GM19463 (cell line): ENCODE results near the gene EMC8.
A peak's percentile ranks its signal among the peaks of the same experiment; 100 is the strongest.
"Not testable (repeated sequence)": the region's sequence is repeated elsewhere in the genome, so short reads cannot be mapped to it uniquely, and the experiment has no call there.

Source experiments
- ATAC-seq: cut with Tn5 transposase; IDR thresholded peaks from one replicate; pipeline ENCODE4 v1.9.1; 2021; ENCODE audit warnings: mild to moderate bottlenecking, moderate library complexity; ENCODE audit not compliant: unreplicated experiment

Gene EMC8

DNA sequence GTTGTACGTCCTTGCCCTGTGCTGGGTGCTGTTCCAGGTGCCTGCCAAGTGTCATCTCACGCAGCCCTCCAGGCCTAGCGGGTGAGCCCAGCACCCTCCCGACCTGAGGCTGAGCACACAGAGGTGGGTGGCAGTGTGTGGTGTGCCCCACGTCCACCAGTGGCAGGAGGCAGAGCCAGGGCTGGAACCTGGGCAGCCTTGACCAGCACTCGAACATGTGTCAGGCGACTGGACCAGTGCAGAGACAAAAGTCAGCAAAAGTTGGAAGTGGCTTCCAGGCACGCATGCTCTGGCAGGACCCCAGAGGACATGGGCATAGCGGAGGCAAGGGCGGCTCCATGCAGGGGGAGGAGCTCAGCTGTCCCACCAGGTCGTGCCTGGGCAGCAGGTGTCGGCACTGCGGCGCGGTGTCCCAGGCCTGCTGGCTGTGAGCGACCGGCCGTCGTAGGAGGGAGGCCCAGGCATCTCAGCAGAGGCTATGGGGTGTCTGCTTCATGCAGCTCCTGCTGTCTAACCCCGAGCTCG is 35.9 kb upstream of the EMC8 start:
- no peak for ATAC-seq

DNA sequence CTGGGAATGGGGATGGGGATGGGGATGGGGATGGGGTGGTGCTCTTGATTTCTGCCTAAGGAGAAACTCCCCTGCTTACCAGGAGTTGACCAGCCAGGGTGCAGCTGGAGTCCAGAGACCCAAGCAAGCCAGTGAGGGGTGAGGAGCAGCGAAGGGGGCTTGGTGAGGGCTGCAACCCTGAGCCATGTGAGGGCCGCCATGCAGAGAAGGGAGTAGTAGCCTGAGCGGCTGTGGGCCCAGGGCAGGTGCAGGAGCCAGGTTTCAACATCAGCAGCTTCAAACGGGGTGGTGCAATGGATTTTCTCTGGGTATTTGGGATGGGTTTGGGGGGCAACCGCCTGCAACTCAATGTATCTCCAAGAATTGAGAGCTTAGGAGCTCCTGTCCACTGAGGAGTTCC is 35.4 kb upstream of the EMC8 start:
- no peak for ATAC-seq

DNA sequence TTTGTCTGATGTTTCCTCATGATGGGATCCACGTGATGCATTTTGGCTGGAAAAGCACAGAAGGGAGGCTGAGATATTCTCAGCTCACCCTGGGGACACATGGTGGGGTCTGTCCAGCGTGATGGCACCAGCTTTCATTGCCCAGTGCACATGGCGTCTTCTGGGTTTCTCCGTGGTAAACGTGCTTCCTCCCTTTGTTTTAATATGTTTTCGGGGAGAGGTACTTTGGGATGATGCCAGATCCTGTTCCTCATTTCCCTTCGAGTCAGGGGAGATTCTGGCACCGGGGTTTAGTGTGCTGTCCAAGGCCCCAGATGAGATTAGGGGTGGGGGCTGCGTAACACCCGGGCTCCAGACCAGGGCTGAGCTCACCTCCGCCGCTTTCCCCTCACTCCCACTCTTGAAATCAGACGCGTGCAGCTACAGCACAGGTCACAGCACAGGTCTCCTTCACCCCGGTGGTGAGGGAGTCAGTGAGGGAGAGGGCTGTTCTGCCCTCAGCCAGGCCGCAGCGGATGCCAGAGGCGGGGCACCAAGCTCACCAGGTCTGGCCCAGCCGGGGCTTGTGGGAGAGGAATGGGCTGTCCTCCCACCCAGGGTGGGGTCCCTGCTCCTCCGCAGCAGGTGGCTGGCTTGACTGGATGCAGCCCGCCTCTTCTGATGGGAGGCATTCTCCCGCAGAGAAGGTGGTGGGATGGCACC is 34.0 kb upstream of the EMC8 start:
- ATAC-seq = no peak

DNA sequence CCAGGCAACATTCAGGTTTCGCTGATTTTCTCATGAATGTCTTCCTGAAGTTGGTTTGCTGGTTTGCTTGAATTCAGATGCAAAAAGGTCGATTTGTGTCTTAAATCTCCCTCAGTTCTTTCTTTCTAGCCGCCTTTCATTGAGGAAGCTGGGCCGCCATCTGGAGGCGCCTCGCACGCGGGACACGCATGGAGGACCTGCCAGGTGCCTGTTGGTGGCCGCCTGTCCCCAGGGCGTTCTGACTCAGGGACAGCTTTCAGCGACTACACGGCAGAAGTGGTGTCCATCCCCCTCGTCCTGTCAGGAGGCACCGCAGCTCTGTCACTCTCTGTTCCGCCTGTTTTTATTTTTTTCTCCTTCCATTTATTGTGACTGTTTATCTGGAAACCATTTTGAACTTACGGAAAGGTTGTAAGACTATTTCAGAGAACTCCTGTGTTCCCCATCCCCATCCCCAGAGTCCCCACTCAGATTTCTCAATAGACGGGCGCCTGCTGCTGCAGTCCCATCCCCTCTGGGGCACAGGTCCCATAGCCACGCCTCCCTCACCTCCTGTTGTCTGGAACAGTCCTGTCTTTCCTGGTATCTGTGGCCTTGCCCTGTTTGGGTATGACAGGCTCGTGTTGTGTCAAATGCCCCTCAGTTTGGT is 33.4 kb upstream of the EMC8 start:
- no peak for ATAC-seq

DNA sequence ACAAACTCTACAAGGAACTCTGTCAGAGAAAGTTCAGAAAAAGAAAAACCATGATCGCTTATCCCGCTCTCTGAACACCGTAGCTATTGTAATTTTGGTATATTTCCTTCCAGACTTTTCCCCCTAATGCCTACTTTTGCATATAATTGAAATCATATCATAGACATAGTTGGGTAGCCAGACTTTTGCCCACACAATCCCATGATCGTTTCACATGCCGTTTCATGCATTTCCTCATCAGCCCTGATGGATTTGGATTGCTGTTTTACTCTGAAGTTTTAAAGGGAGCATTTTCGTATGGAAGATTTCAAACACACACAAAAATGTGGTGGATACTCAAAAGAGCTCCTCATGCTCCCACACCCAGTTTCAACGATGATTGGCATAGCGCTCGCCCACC is 31.5 kb upstream of the EMC8 start:
- ATAC-seq = no peak

DNA sequence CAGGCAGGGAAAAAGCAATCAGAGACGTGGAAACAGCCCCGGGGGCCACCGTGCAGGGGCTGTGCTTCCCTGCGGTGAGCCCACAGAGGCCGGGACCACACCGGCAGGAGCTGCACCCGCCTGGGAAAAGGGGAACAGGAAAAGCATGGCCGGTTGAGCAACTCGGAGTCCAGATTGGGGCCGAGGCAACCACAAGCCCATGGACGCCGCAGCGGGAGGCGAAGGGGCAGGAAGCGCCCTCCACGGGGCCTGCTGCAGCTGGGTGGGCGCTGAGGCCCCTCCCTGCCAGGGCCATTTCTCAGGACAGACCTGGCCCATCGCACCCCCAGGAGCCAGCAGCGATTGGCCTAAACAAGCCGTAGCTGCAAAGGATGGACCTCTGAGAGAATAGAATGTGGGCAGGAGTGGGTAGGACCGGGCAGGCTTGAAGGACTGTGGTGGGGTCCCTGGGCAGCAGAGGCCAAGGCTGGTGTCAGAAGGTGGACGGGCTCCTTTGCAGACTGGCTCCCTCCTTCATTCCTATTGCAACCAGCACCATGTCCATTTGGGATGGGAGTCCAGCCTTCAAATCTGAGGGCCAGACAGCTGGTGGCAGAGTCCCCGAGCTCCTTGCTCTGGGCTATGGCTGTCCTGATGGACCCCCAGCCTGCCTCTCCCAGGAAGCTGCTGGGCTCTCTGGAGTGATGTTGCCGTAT is 30.6 kb upstream of the EMC8 start:
- no peak for ATAC-seq

DNA sequence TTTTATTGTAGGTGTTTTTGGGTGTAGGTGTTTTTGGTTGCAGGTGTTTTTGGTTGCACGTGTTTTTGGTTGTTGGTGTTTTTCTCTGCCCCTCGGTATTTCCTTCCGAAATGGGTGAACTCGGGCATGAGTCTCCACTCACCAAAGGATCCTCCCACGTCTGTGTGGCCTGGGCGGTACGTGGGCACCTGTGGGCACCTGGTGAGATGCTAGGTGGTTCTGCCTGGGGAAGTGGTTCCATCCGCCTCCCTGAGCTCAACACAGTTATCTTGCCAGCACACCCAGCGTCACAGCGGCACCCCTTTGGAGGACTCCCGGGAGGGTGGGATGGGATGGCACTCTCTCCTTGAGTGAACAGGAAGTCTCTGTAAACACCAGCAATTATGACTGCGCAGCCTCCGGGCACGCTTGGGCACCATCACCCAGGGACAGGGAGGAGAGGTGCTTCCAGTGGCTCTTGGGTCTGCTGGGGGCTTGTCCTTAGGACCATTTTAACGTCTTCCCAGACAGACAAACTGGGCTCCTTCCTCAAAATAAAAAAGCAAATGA is 29.9 kb upstream of the EMC8 start:
- ATAC-seq = no peak

DNA sequence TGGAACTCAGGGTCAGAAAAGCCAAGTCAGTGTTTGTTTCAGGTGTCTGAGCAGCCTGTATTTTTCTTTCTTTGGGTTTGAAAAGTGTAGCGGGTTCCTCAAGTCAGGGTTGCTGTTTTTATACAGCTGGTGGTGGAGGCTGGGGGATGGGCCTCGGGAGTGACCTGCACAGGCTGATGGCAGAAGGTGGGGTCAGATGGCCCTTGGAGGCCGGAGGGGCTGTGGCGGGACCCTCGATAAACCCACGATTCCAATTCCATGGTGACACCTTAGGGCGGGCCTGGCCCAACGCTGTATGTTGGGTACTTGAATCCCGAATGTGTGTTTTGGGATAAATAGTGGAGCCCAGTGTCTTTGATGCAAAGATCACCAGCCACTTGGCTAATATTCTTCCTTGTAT is 28.8 kb upstream of the EMC8 start:
- no peak for ATAC-seq

DNA sequence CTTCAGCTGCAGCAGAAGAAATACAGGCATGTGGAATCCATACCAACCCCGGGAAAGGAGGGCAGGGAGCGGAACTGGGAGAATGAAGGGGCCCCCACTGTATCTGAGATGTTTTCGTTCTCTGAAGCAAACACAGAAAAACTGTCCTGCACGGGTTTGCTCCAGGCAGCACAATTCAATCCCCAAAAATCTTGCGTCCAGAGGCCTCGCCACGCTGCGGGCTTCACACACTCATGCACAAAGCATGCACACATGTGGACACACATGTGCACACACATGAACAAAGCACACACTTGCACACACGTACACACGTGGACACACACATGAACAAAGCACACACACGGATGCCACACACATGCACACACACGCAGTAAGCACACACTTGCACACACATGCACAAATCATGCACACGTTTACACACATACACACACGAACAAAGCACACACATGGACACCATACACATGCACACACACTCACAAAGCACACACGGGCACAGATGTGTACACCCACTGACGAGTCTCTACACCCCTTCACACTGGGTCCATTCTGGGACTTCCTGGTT is 27.4 kb upstream of the EMC8 start:
- ATAC-seq = no peak

DNA sequence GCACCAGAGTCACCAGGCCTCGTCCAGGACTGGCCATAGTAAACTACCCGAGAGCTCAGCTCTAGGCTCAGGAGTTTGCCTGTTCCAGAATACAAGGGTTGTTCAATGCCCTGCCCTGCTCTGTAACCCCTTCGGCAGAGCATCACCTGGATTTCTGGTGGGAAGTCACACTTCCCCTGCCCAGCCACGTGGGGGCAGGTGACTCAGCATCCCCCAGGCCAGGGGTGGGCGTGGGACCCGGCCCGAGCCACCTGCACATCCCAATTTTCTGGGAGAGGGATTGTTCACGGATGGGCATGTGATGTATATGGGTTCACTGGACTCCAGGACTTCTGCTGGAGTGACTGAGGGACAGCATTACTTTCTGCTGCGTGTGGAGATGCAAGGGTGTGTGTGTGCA is 26.0 kb upstream of the EMC8 start:
- no peak for ATAC-seq

DNA sequence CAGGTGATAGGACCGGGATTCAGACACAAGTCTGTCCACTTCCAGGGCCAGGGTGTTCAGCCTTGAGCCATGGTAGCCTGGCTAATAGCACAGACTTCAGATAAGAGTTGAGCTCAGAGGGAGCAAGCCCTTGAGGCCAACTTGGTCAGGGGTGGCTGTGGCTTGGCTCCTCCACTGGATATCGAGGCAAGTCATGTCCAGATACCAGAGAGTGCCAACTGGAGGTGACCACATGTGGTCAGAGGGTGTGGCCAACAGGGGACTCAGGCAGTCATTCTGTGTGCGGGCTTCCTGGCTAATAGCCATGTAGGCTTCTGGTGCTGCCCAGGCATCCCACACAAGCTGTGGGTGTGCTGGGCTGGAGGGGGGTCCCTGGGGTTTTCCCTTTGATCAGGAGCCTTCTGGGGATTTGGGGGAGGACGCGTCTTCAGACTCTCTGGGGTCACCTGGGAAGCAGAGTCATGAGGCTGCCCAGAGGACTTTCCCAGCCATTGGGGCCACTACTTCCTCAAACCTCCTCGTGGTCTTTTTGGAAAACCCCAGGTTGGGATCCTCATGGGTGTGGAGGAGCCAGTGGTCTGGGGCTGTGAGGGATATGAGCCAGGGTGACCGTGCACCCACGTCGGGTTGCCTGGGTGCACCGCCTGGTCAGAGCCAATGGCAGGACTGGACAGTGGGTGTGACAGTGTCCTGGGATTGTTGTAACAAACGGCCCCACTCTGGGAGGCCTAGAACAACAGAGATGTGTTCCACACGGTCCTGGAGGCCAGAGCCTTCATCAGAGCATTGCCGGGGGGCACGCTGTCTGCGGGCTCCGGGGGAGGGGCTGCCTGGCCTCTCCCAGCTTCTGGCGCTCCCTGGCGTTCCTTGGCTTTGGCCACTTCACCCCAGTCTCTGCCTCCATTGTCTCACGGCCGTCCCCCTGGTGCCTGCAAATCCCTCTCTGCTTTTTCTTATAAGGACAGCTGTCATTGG is 25.1 kb upstream of the EMC8 start:
- ATAC-seq = no peak

DNA sequence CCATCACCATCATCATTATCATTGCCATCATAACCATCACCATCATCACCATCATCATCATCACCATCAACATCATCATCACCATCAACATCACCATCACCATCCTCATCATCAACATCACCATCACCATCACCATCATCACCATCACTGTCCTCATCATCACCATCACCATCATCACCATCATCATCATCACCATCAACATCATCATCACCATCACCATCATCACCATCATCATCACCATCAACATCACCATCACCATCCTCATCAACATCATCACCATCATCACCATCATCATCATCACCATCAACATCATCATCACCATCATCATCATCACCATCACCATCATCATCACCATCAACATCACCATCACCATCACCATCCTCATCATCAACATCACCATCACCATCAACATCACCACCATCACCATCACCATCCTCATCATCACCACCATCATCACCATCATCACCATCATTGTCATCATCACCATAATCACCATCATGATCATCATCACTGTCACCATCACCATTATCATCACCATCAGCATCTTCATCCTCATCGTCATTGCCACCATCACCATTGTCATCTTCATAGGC is 24.1 kb upstream of the EMC8 start:
- ATAC-seq = no peak

DNA sequence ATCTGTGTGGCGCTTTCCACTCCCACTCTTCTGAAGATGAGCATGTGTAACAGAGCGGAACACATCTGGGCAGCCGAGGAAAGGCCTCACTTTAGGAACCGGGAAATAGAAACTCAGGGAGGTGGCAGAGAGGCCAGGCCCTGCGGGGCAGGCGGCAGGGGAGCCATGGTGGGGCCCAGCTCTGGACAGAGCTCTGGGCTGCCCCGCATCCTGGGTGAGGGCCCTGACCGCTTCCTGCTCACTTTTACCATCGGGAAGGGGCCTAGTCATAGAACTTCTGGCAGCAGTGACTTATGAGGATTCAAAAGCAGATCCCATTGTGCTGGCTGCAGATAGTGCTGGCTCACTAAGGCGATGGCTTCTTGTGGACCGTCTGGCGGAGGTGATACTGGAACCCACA is 22.8 kb upstream of the EMC8 start:
- no peak for ATAC-seq

DNA sequence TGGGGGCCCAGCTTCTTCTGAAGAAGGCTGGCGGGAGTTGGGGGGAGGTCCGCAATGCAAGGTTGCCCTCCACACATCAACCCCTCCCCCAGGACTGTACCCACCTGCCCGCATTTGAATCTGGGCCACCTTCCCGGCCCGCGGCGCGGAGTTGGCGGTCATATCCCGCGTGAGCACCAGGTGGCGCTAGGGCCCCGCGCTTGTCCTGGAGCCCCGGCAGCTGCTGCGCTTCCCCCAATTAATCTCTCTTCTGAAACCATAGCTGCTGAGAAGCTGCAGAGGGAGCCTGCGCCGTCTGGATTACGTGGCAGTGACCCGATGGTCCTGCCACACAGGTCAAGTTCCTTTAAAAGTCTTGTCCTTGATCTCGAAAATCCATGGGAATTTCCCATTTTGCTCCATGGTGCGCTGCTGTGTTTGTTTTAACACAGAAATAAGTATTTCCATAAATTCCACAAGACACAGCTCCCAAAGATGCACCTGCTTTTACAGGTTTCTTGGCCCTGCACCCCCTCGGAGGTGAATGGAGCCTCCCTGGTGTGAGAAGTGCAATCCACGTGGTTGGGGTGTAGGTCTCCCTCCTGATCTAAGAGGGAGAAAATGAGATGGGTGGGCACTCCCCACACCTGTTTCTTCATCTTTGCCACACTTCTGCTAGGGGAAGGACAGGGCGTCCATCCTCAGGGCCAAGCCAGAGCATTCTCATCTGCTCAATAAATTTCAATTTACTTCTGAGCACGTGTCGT is 22.2 kb upstream of the EMC8 start:
- ATAC-seq = peak; percentile 48

DNA sequence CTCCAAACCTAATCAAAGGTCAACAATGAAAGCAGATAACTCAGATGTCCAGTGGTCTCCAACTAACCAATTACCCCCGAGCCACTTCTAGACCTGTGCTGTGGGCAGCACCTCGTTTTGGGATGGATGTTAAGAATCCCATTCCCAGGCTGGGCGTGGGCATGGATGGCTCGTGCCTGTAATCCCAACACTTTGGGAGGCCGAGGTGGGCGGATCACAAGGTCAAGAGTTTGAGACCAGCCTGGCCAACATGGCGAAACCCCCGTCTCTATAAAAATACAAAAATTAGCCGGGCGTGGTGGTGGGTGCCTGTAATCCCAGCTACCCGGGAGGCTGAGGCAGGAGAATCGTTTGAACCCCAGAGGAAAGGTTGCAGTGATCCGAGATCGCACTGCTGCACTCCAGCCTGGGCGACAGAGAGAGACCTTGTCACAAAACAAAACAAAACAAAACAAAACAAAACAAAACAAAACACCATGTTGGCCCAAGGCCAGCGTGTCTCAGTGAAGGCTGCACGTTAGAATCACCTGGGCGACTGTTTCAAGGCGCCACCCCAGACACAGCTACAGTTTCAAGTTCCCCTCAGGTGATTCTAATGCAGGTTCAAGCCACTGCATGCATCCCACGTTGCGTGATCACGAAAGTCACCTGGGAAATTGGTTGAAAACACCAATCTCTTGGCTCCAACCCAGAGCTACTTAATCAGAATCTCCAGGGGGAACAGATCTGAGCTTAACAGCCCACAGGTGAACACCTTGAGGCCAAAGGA is 21.4 kb upstream of the EMC8 start:
- ATAC-seq = no peak

DNA sequence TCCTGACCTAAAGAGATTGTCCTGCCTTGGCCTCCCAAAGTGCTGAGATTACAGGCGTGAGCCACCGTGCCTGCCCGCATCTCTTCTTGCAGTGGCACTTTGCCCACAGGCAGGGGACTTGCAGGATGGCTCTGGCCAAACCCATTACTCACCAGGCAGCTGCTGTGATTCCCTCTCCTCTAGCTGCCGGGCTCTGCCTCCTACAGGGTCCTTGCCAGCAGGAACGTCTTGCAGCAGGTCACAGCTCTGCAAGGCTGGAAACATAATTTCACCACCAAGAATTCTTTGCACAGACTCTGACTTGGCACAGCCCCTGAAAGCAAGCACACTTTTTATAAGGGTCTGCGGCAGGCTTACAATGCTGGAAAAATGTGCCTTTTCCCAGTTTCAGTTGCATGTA is 20.4 kb upstream of the EMC8 start:
- ATAC-seq = no peak

DNA sequence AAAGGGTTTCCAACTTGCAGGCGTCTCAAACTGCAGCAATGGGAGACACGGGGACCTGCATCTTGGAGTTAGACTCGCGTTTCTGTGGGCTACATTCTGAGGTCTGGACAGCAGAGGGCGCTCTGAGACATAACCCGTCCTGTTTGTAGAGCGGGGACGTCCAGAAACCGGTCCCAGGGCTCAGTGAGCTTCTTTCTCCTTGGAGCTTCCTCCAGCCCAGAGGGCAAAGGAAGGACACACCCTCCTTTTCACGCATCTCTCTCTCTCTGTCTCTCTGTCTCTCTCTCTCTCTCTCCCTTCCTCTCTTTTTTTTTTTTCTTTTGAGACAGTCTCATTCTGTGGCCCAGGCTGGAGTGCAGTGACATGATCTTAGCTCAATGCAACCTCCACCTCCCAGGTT is 19.9 kb upstream of the EMC8 start:
- ATAC-seq = no peak

DNA sequence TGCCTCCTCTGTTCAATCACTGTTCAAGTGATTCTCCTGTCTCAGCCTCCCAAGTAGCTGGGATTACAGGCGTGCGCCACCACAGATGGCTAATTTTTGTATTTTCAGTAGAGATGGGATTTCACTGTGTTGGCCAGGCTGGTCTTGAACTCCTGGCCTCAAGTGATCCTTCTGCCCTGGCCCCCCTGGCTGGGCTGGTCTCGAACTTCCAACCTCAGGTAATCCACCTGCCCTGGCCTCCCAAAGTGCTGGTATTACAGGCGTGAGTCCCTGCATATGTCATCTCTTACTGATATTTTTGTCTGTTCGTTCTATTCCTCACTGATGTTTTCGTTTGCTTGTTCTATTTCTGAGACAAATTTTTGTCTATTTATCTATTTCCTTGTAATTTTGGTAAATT is 17.9 kb upstream of the EMC8 start:
- not testable (repeated sequence) for ATAC-seq
